ENCODE measurements around the gene MOB1B.
A peak's percentile ranks its signal among the peaks of the same experiment; 100 is the strongest.
"Not testable (repeated sequence)": the region's sequence is repeated elsewhere in the genome, so short reads cannot be mapped to it uniquely, and the experiment has no call there.

MOB1B gene

GRCh38 chr4:70892086-70892769, 9.9 kb upstream of the MOB1B start:
- no peak for DNase-seq (ENCODE audit: low read depth)
- no peaks in the 10 kb centered on the region for H3K36me3 ChIP-seq (ENCODE audit: control insufficient read depth, insufficient read depth, low read length, severe bottlenecking)
- H3K27me3 ChIP-seq (replicated peaks; ENCODE audit: control insufficient read depth, insufficient read depth, low read length), result no peaks in the 10 kb centered on the region
- H3K9me3 ChIP-seq (ENCODE audit: control insufficient read depth, low read length), result no peaks in the 10 kb centered on the region
- no peak overlapping the region for H3K9ac ChIP-seq (ENCODE audit: low read length)
- no peak overlapping the region for H3K4me3 ChIP-seq (ENCODE audit: low read length)
- peaks cover 3% of the 10 kb centered on the region for H3K4me1 ChIP-seq (ENCODE audit: control insufficient read depth, insufficient read depth, low read length)

GRCh38 chr4:70893790-70894189, 8.4 kb upstream of the MOB1B start:
- H3K9ac ChIP-seq (ENCODE audit: low read length), result no peak overlapping the region
- no peaks in the 10 kb centered on the region for H3K27me3 ChIP-seq (replicated peaks; ENCODE audit: control insufficient read depth, insufficient read depth, low read length)
- no peak for DNase-seq (ENCODE audit: low read depth)
- no peak overlapping the region for H3K4me3 ChIP-seq (ENCODE audit: low read length)
- H3K4me1 ChIP-seq (ENCODE audit: control insufficient read depth, insufficient read depth, low read length), result peaks cover 3% of the 10 kb centered on the region
- H3K36me3 ChIP-seq (ENCODE audit: control insufficient read depth, insufficient read depth, low read length, severe bottlenecking), result no peaks in the 10 kb centered on the region
- H3K9me3 ChIP-seq (ENCODE audit: control insufficient read depth, low read length), result no peaks in the 10 kb centered on the region

- no peaks in the 10 kb centered on the region for H3K9me3 ChIP-seq (ENCODE audit: control insufficient read depth, low read length)
- peak; percentile 46 for DNase-seq (ENCODE audit: low read depth)
- no peaks in the 10 kb centered on the region for H3K27me3 ChIP-seq (replicated peaks; ENCODE audit: control insufficient read depth, insufficient read depth, low read length)
- no peak overlapping the region for H3K9ac ChIP-seq (ENCODE audit: low read length)
- no peaks in the 10 kb centered on the region for H3K36me3 ChIP-seq (ENCODE audit: control insufficient read depth, insufficient read depth, low read length, severe bottlenecking)
- peaks cover 3% of the 10 kb centered on the region for H3K4me1 ChIP-seq (ENCODE audit: control insufficient read depth, insufficient read depth, low read length)
- no peak overlapping the region for H3K4me3 ChIP-seq (ENCODE audit: low read length)
These were observed 6.8 kb upstream of the MOB1B start for GRCh38 chr4:70895405-70895804.

GRCh38 chr4:70895811-70896491, 6.2 kb upstream of the MOB1B start:
- no peaks in the 10 kb centered on the region for H3K36me3 ChIP-seq (ENCODE audit: control insufficient read depth, insufficient read depth, low read length, severe bottlenecking)
- H3K9ac ChIP-seq (ENCODE audit: low read length), result no peak overlapping the region
- H3K4me3 ChIP-seq (ENCODE audit: low read length), result no peak overlapping the region
- DNase-seq (ENCODE audit: low read depth), result no peak
- H3K27me3 ChIP-seq (replicated peaks; ENCODE audit: control insufficient read depth, insufficient read depth, low read length), result no peaks in the 10 kb centered on the region
- H3K9me3 ChIP-seq (ENCODE audit: control insufficient read depth, low read length), result no peaks in the 10 kb centered on the region
- H3K4me1 ChIP-seq (ENCODE audit: control insufficient read depth, insufficient read depth, low read length), result peaks cover 3% of the 10 kb centered on the region

GRCh38 chr4:70898581-70898980, 3.6 kb upstream of the MOB1B start:
- not testable (repeated sequence) for H3K36me3 ChIP-seq (ENCODE audit: control insufficient read depth, insufficient read depth, low read length, severe bottlenecking); DNase-seq (ENCODE audit: low read depth); H3K9ac ChIP-seq (ENCODE audit: low read length); H3K4me3 ChIP-seq (ENCODE audit: low read length); H3K9me3 ChIP-seq (ENCODE audit: control insufficient read depth, low read length); H3K27me3 ChIP-seq (replicated peaks; ENCODE audit: control insufficient read depth, insufficient read depth, low read length)
- peaks cover 10% of the 10 kb centered on the region for H3K4me1 ChIP-seq (ENCODE audit: control insufficient read depth, insufficient read depth, low read length)

GRCh38 chr4:70901607-70901983, 574 bp upstream of the MOB1B start:
- no peak for DNase-seq (ENCODE audit: low read depth)
- Histone ChIP-seq H3K4me1 (ENCODE audit: control insufficient read depth, insufficient read depth, low read length) (peaks cover 14% of the 10 kb centered on the region), H3K4me3 (ENCODE audit: low read length) (peak overlapping the region; percentile 99), H3K9me3 (ENCODE audit: control insufficient read depth, low read length) (no peaks in the 10 kb centered on the region), H3K9ac (ENCODE audit: low read length) (peak overlapping the region; percentile 95), H3K27me3 (replicated peaks; ENCODE audit: control insufficient read depth, insufficient read depth, low read length) (no peaks in the 10 kb centered on the region), H3K36me3 (ENCODE audit: control insufficient read depth, insufficient read depth, low read length, severe bottlenecking) (peaks cover 13% of the 10 kb centered on the region)

- no peaks in the 10 kb centered on the region for H3K9me3 ChIP-seq (ENCODE audit: control insufficient read depth, low read length)
- H3K9ac ChIP-seq (ENCODE audit: low read length), result peak overlapping the region; percentile 95
- H3K27me3 ChIP-seq (replicated peaks; ENCODE audit: control insufficient read depth, insufficient read depth, low read length), result no peaks in the 10 kb centered on the region
- DNase-seq (ENCODE audit: low read depth), result no peak
- H3K4me1 ChIP-seq (ENCODE audit: control insufficient read depth, insufficient read depth, low read length), result peaks cover 14% of the 10 kb centered on the region
- peaks cover 18% of the 10 kb centered on the region for H3K36me3 ChIP-seq (ENCODE audit: control insufficient read depth, insufficient read depth, low read length, severe bottlenecking)
- H3K4me3 ChIP-seq (ENCODE audit: low read length), result peak overlapping the region; percentile 99
These were observed 565 bp downstream of the MOB1B start for GRCh38 chr4:70902577-70903290.

GRCh38 chr4:70903291-70903603, 1.1 kb downstream of the MOB1B start:
- peaks cover 18% of the 10 kb centered on the region for H3K36me3 ChIP-seq (ENCODE audit: control insufficient read depth, insufficient read depth, low read length, severe bottlenecking)
- peak overlapping the region; percentile 99 for H3K4me3 ChIP-seq (ENCODE audit: low read length)

GRCh38 chr4:70908993-70909556, 6.9 kb downstream of the MOB1B start:
- Histone ChIP-seq H3K36me3 (ENCODE audit: control insufficient read depth, insufficient read depth, low read length, severe bottlenecking) (peaks cover 18% of the 10 kb centered on the region), H3K27me3 (replicated peaks; ENCODE audit: control insufficient read depth, insufficient read depth, low read length) (no peaks in the 10 kb centered on the region), H3K9ac (ENCODE audit: low read length) (no peak overlapping the region), H3K4me1 (ENCODE audit: control insufficient read depth, insufficient read depth, low read length) (no peaks in the 10 kb centered on the region), H3K4me3 (ENCODE audit: low read length) (no peak overlapping the region), H3K9me3 (ENCODE audit: control insufficient read depth, low read length) (no peaks in the 10 kb centered on the region)
- no peak for DNase-seq (ENCODE audit: low read depth)

More at GRCh38 chr4:70903291-70903603, 1.1 kb downstream of the MOB1B start:
- H3K27me3 ChIP-seq (replicated peaks; ENCODE audit: control insufficient read depth, insufficient read depth, low read length), result no peaks in the 10 kb centered on the region
- H3K4me1 ChIP-seq (ENCODE audit: control insufficient read depth, insufficient read depth, low read length), result peaks cover 14% of the 10 kb centered on the region
- H3K9me3 ChIP-seq (ENCODE audit: control insufficient read depth, low read length), result no peaks in the 10 kb centered on the region
- DNase-seq (ENCODE audit: low read depth), result peak; percentile 60
- peak overlapping the region; percentile 95 for H3K9ac ChIP-seq (ENCODE audit: low read length)

GRCh38 chr4:70914000-70914399, 11.8 kb downstream of the MOB1B start:
- no peaks in the 10 kb centered on the region for H3K27me3 ChIP-seq (replicated peaks; ENCODE audit: control insufficient read depth, insufficient read depth, low read length)
- H3K36me3 ChIP-seq (ENCODE audit: control insufficient read depth, insufficient read depth, low read length, severe bottlenecking), result no peaks in the 10 kb centered on the region
- DNase-seq (ENCODE audit: low read depth), result no peak
- no peak overlapping the region for H3K9ac ChIP-seq (ENCODE audit: low read length)
- H3K4me3 ChIP-seq (ENCODE audit: low read length), result no peak overlapping the region
- no peaks in the 10 kb centered on the region for H3K4me1 ChIP-seq (ENCODE audit: control insufficient read depth, insufficient read depth, low read length)
- H3K9me3 ChIP-seq (ENCODE audit: control insufficient read depth, low read length), result no peaks in the 10 kb centered on the region

GRCh38 chr4:70914631-70915030, 12.5 kb downstream of the MOB1B start:
- H3K9me3 ChIP-seq (ENCODE audit: control insufficient read depth, low read length), result no peaks in the 10 kb centered on the region
- H3K4me1 ChIP-seq (ENCODE audit: control insufficient read depth, insufficient read depth, low read length), result no peaks in the 10 kb centered on the region
- no peaks in the 10 kb centered on the region for H3K27me3 ChIP-seq (replicated peaks; ENCODE audit: control insufficient read depth, insufficient read depth, low read length)
- DNase-seq (ENCODE audit: low read depth), result no peak
- no peak overlapping the region for H3K4me3 ChIP-seq (ENCODE audit: low read length)
- no peak overlapping the region for H3K9ac ChIP-seq (ENCODE audit: low read length)
- no peaks in the 10 kb centered on the region for H3K36me3 ChIP-seq (ENCODE audit: control insufficient read depth, insufficient read depth, low read length, severe bottlenecking)
